Immature natural killer cell (primary cell): ENCODE results near the gene MAP3K12. TPM values are rescaled to one million over a fixed set of nuclear protein-coding genes. Genes with fewer than 3 reads are reported as not detected.
"Not testable (repeated sequence)": the region's sequence is repeated elsewhere in the genome, so short reads cannot be mapped to it uniquely, and the experiment has no call there.

Experiments
- DNase-seq, 3 donors: peaks; one replicate each; pipeline ENCODE4 v3.0.0; 2022; ENCODE audit warnings: mixed read lengths in 1 of 3
- H3K27ac Mint-ChIP-seq, 6 donors: one replicate each; pipeline ENCODE4 v1.8.0; 2020; ENCODE audit warnings: mixed read lengths in 6 of 6, mild to moderate bottlenecking in 5 of 6, inconsistent platforms in 4 of 6, moderate library complexity in 3 of 6
- H3K27me3 Mint-ChIP-seq, 3 donors: one replicate each; pipeline ENCODE4 v1.8.0; 2020 to 2021; ENCODE audit warnings: low read depth in 3 of 3, mild to moderate bottlenecking in 3 of 3, mixed read lengths in 3 of 3, moderate library complexity in 3 of 3, inconsistent platforms in 1 of 3
- H3K36me3 Mint-ChIP-seq, 3 donors: one replicate each; pipeline ENCODE4 v1.8.0; 2020; ENCODE audit warnings: mixed read lengths in 3 of 3, inconsistent platforms in 2 of 3, mild to moderate bottlenecking in 2 of 3
- H3K4me1 Mint-ChIP-seq, 2 donors: one replicate each; pipeline ENCODE4 v1.8.0; 2020; ENCODE audit warnings: inconsistent platforms in 2 of 2, mild to moderate bottlenecking in 2 of 2, mixed read lengths in 2 of 2, moderate library complexity in 1 of 2
- H3K4me3 Mint-ChIP-seq, 5 donors: one replicate each; pipeline ENCODE4 v1.8.0; 2020; ENCODE audit warnings: mild to moderate bottlenecking in 5 of 5, mixed read lengths in 5 of 5, inconsistent platforms in 3 of 5, moderate library complexity in 3 of 5
- H3K9me3 Mint-ChIP-seq, 6 donors: one replicate each; pipeline ENCODE4 v1.8.0; 2020; ENCODE audit warnings: mild to moderate bottlenecking in 6 of 6, mixed read lengths in 6 of 6, inconsistent platforms in 4 of 6, moderate library complexity in 3 of 6
- polyA plus RNA-seq, 3 donors: library from polyadenylated mRNA; unstranded; fragments of 300-500 nt; fragmentation: Illumina TruSeq; gene quantifications; one replicate each; pipeline ENCODE4 v1.2.3, GENCODE V29; 2021

Gene MAP3K12, protein sequence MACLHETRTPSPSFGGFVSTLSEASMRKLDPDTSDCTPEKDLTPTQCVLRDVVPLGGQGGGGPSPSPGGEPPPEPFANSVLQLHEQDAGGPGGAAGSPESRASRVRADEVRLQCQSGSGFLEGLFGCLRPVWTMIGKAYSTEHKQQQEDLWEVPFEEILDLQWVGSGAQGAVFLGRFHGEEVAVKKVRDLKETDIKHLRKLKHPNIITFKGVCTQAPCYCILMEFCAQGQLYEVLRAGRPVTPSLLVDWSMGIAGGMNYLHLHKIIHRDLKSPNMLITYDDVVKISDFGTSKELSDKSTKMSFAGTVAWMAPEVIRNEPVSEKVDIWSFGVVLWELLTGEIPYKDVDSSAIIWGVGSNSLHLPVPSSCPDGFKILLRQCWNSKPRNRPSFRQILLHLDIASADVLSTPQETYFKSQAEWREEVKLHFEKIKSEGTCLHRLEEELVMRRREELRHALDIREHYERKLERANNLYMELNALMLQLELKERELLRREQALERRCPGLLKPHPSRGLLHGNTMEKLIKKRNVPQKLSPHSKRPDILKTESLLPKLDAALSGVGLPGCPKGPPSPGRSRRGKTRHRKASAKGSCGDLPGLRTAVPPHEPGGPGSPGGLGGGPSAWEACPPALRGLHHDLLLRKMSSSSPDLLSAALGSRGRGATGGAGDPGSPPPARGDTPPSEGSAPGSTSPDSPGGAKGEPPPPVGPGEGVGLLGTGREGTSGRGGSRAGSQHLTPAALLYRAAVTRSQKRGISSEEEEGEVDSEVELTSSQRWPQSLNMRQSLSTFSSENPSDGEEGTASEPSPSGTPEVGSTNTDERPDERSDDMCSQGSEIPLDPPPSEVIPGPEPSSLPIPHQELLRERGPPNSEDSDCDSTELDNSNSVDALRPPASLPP
- 1 to 10 TPM in 2 of 3 donors, not detected in 1; 1.2 to 2.7 TPM for polyA plus RNA-seq

DNA sequence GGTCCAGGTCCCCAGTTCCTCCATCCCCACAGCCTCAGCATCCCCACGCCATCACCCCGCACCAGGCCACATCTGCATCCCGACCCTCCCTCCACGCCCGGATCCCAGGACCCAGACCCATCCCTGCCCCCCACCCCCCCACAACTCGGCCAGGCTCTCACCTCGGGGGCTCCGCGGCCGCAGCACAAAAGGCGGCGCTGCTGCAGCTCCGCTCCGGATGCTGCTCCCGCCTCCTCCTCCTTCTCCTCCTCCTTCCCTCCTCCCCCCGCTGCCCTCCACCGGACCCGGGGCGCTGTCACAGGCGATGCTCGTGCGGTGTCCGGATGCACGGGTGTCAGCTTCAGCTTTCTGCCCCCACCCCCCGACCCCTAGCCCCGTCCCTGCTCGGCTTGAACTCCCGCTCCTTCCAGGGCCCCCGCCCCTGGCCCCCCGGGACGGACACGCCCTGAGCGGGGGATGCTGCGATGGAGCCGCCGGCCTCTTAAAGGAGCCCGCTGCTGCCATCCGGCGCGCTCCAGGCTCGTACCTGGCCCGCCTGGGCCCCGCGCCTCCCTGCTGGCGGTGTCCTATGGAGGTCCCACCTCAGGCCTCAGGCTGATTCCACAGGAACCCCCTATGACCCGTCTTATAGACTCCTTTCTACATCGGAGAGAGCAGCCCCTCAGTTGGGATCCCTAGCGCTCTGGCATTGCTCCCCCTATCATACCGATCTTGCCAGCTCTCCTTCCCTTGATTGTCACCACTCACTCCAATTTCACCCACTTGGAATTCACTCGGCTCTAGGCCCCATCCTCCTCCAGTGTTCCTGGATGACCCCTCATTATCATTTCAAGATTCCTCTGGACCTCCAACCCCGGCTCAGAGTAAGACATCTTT is at the start of gene MAP3K12:
Gene MAP3K12, minus strand, starts transcription at position 193 of the 876 bp plus-strand sequence. CDS start 12,067 bp downstream, outside the sequence.
- DNase-seq = peak; percentile 52 to 57 (median 53)
- peaks cover 6 to 17% (median 8%) of the 10 kb centered on the region in 3 donors for H3K27me3 Mint-ChIP-seq
- H3K27ac Mint-ChIP-seq = peak within 1 kb of the TSS; percentile 91 to 100 (median 97)
- H3K9me3 Mint-ChIP-seq = no peaks in the 10 kb centered on the region
- H3K4me1 Mint-ChIP-seq = peaks cover 37 to 38% of the 10 kb centered on the region in 2 donors
- H3K36me3 Mint-ChIP-seq = no peaks in the 10 kb centered on the region
- H3K4me3 Mint-ChIP-seq = peak within 1 kb of the TSS; percentile 86 to 95 (median 91)

DNA sequence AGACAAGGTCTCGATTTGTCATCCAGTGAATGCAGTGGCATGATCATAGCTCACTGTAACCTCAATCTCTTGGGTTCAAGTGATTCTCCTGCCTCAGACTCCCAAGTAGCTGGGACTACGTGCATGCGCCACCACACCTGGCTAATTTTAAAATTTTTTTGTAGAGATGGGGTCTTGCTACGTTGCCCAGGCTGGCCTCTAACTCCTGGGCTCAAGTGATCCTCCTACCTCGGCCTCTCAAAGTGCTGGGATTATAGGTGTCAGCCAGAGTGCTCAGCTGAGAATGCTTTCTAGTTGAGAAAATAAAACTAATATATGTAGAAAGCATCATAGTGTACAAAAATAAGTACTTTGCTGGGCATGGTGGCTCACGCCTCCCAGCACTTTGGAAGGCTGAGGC is 49.1 kb upstream of the MAP3K12 start:
- not testable (repeated sequence) for H3K4me1 Mint-ChIP-seq, H3K27ac Mint-ChIP-seq, H3K27me3 Mint-ChIP-seq, H3K4me3 Mint-ChIP-seq, H3K9me3 Mint-ChIP-seq, DNase-seq
- H3K36me3 Mint-ChIP-seq = peaks cover 2 to 20% (median 10%) of the 10 kb centered on the region in 3 donors

DNA sequence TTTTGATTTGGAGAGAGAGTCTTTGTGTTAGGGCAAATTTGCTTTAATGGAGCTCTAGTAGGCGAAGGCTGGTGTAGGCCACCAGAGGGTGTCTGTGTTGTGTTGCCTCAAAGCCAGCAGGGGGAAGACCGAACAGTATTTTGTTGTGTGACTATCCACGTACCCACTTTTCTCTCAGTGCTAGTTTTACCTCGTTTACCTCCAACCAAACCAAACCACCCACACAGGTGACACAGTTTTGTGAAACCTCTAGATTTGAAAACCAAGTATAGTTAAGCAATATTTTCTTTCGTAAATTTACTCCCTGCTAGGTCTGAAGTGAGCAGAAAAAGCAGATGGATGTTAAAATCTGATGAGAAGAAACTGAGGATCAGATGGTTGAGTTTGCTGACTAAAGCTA is 44.3 kb upstream of the MAP3K12 start:
- no peaks in the 10 kb centered on the region for H3K9me3 Mint-ChIP-seq
- no peak overlapping the region for H3K4me3 Mint-ChIP-seq
- peaks cover 7 to 16% (median 14%) of the 10 kb centered on the region in 3 donors for H3K36me3 Mint-ChIP-seq
- DNase-seq = peak; percentile 1 to 17 (median 4)
- H3K27ac Mint-ChIP-seq = peak overlapping the region in 4 of 6 donors; percentile 23 to 58 (median 43)
- H3K27me3 Mint-ChIP-seq = no peaks in the 10 kb centered on the region
- no peaks in the 10 kb centered on the region for H3K4me1 Mint-ChIP-seq

DNA sequence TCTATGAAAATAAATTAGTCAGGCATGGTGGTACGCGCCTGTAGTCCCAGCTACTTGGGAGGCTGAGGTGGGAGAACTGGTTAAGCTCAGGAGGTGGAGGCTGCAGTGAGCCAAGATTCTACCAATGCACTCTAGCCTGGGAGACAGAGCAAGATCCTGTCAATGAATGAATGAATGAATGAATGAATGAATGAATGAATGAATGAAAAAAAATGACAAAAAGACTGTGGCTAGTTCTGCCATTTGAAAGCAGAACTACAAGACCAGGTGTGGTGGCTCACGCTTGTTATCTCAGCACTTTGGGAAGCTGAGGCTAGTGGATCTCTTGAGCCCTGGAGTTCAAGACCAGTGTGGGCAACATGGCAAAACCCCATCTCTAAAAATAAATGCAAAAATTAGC is 40.3 kb upstream of the MAP3K12 start:
- no peak overlapping the region for H3K27ac Mint-ChIP-seq
- H3K36me3 Mint-ChIP-seq = peaks cover 21 to 26% (median 22%) of the 10 kb centered on the region in 3 donors
- H3K4me3 Mint-ChIP-seq = no peak overlapping the region
- DNase-seq = no peak
- no peaks in the 10 kb centered on the region for H3K4me1 Mint-ChIP-seq
- no peaks in the 10 kb centered on the region for H3K9me3 Mint-ChIP-seq
- no peaks in the 10 kb centered on the region for H3K27me3 Mint-ChIP-seq

- Mint-ChIP-seq H3K27me3 (no peaks in the 10 kb centered on the region), H3K9me3 (no peaks in the 10 kb centered on the region), H3K4me1 (no peaks in the 10 kb centered on the region), H3K36me3 (peaks cover 26 to 31% (median 28%) of the 10 kb centered on the region in 3 donors), H3K4me3 (no peak overlapping the region), H3K27ac (peak overlapping the region in 1 of 6 donors; percentile 34)
- DNase-seq = no peak
These were observed 39.0 kb upstream of the MAP3K12 start for GRCh38 chr12:53538209-53538689.

- no peak overlapping the region for H3K27ac Mint-ChIP-seq
- no peak overlapping the region for H3K4me3 Mint-ChIP-seq
- H3K9me3 Mint-ChIP-seq = no peaks in the 10 kb centered on the region
- H3K27me3 Mint-ChIP-seq = peaks cover 0 to 2% (median 0%) of the 10 kb centered on the region in 3 donors
- H3K4me1 Mint-ChIP-seq = no peaks in the 10 kb centered on the region
- no peak for DNase-seq
- peaks cover 31 to 40% (median 40%) of the 10 kb centered on the region in 3 donors for H3K36me3 Mint-ChIP-seq
These were observed 37.7 kb upstream of the MAP3K12 start for GRCh38 chr12:53536962-53537361.

- H3K36me3 Mint-ChIP-seq = peaks cover 31 to 44% (median 38%) of the 10 kb centered on the region in 3 donors
- no peaks in the 10 kb centered on the region for H3K4me1 Mint-ChIP-seq
- H3K27me3 Mint-ChIP-seq = peaks cover 0 to 2% (median 2%) of the 10 kb centered on the region in 3 donors
- H3K27ac Mint-ChIP-seq = no peak overlapping the region
- H3K4me3 Mint-ChIP-seq = no peak overlapping the region
- no peak for DNase-seq
- H3K9me3 Mint-ChIP-seq = no peaks in the 10 kb centered on the region
These were observed 34.2 kb upstream of the MAP3K12 start for GRCh38 chr12:53533471-53533870.

DNA sequence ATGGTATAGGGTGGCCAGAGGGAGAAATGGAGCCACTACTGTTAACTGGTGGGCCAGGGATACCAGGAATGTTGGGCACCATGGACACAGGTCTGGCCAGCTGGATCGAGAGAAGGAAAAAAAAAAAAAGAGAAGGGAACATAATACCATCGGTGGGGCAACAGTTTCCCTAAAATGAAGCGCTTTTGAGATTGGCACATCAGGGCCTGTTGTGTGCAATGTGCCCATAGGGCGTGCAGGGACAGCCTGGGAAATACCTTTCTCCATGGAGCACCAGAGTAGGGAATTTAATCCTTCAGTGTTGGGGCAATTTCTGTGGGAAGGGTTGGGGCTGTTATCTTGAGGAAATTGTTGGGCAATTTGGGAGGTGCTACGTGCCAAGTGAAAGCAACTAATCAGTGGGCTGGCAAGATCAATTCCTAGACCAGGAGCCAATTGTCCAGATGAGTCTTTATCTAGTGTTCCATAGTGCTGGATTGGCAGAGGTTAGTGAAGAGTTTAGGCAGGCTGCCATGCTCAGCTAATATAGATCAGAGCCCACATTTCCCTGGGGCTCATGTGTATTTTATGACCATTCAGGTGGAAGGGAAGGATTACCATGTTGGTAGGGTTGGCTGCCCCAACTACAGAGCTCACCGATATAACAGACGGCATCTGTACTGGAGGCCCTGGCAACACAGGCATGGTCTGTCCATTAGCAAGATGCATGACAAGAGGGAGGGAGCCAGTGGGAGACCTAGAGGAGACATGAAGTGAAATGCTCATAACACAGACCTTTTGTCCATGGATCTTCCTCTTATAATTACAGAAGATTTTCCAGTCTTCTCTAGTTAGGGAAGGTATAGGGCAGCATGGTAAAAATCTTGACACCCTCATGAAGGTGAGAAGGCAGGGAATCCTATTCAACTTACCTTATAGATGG is 33.5 kb upstream of the MAP3K12 start:
- Mint-ChIP-seq H3K4me1 (no peaks in the 10 kb centered on the region), H3K9me3 (no peaks in the 10 kb centered on the region), H3K4me3 (no peak overlapping the region), H3K27me3 (peaks cover 0 to 2% (median 2%) of the 10 kb centered on the region in 3 donors), H3K36me3 (peaks cover 31 to 44% (median 38%) of the 10 kb centered on the region in 3 donors), H3K27ac (peak overlapping the region in 3 of 6 donors; percentile 47 to 68 (median 49))
- DNase-seq = no peak

DNA sequence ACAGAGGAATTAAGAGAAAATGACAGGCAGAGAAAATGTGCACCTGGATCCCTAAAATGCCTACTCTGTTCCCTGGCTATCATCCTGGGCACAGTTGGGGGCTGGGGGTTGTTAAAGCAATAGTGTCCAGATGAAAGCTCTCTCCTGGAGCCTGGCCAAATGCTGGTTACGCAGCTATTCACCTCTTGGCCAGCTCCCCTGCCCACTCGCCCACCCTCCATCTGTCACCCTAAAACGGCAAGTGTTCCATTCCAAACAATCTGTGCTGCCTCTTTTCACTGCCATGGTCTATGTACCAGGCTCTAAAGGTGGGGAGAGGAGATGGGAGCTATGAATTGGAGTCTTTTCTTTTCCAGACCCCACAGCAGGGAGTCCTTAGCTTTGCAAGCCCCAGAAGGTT is 32.8 kb upstream of the MAP3K12 start:
- Mint-ChIP-seq H3K36me3 (peaks cover 31 to 44% (median 38%) of the 10 kb centered on the region in 3 donors), H3K4me1 (no peaks in the 10 kb centered on the region), H3K4me3 (no peak overlapping the region), H3K27ac (no peak overlapping the region), H3K9me3 (no peaks in the 10 kb centered on the region), H3K27me3 (peaks cover 0 to 2% (median 2%) of the 10 kb centered on the region in 3 donors)
- DNase-seq = no peak

DNA sequence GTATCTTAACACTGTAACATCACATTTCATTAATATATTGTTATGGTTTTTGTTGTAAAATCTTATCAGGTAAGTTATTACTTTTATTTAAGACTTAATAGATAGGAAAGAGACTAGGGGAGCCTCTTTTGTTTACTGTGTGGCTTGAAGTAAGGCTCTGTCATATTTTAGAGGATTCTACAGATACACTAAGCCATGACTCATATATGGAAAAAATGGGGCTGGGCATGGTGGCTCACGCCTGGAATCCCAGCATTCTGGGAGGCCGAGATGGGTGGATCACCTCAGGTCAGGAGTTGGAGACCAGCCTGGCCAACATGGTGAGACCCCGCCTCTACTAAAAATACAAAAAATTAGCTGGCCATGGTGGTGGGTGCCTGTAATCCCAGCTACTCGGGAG is 31.7 kb upstream of the MAP3K12 start:
- Mint-ChIP-seq H3K36me3 (peaks cover 32 to 46% (median 37%) of the 10 kb centered on the region in 3 donors), H3K4me1 (no peaks in the 10 kb centered on the region), H3K4me3 (no peak overlapping the region), H3K9me3 (no peaks in the 10 kb centered on the region), H3K27ac (no peak overlapping the region), H3K27me3 (peaks cover 0 to 2% (median 2%) of the 10 kb centered on the region in 3 donors)
- no peak for DNase-seq

DNA sequence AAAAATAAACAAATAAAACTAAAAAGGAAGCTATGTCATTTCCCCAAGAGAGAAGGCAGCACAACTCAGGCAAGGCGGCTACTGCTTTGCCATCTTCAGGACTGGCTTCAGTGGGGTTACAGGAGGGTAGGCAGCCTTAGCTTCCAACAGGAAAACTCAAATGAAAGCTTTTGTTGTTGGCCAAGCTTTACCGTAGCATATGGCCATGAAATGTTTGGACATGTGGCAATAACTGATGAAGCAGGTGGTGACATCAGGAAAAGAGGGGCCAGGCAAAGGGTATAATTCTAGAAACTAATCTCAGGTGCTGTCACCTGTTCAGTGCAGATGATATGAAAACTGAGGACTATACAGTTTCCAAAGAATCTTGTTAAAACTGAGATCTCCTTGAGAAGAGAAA is 30.8 kb upstream of the MAP3K12 start:
- Mint-ChIP-seq H3K4me3 (no peak overlapping the region), H3K27me3 (peaks cover 0 to 2% (median 2%) of the 10 kb centered on the region in 3 donors), H3K36me3 (peaks cover 26 to 43% (median 34%) of the 10 kb centered on the region in 3 donors), H3K9me3 (no peaks in the 10 kb centered on the region), H3K4me1 (no peaks in the 10 kb centered on the region), H3K27ac (no peak overlapping the region)
- no peak for DNase-seq

DNA sequence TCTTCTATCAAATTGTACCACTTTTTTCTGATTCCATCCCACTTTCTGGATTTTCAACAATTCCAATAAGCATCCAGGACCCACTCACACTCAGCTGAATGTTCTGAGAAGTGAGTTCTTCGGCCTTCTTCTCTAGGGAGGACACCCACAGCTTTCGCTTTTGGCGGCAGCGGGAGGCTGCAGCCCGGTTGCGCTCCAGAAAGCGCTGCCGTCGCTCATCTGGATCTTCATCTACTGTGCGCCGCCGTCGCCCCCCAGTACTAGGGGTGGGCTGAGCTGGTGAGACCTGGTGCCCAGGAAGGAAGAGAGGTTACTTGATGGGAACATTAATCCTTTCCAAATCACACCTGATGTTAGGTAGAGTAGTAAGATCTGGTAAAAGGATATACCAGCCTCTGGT is 25.2 kb upstream of the MAP3K12 start:
- H3K27me3 Mint-ChIP-seq = peaks cover 0 to 2% (median 0%) of the 10 kb centered on the region in 3 donors
- DNase-seq = no peak
- no peak overlapping the region for H3K4me3 Mint-ChIP-seq
- H3K9me3 Mint-ChIP-seq = no peaks in the 10 kb centered on the region
- H3K27ac Mint-ChIP-seq = peak overlapping the region in 1 of 6 donors; percentile 27
- H3K4me1 Mint-ChIP-seq = no peaks in the 10 kb centered on the region
- H3K36me3 Mint-ChIP-seq = peaks cover 22 to 53% (median 24%) of the 10 kb centered on the region in 3 donors
